Bronchial epithelial cell (primary cell): ENCODE data around the gene FBXL2. TPM values are rescaled to one million over a fixed set of nuclear protein-coding genes. Genes with fewer than 3 reads are reported as not detected.
A peak's percentile ranks its signal among the peaks of the same experiment; 100 is the strongest.
"Not testable (repeated sequence)": the region's sequence is repeated elsewhere in the genome, so short reads cannot be mapped to it uniquely, and the experiment has no call there.

ENCODE experiments used
- DNase-seq: peaks from one replicate; pipeline ENCODE4 v3.0.0-alpha.2; 2010; ENCODE audit warnings: low read depth
- FAIRE-seq: peaks from 2 replicates; lab custom pipeline; 2011; peaks lifted over from hg19 to GRCh38; lab: Jason Lieb, UNC
- H3K27me3 ChIP-seq: 2 replicates; pipeline ENCODE4 v1.5.1; 2011; ENCODE audit warnings: low read length; ENCODE audit not compliant: control insufficient read depth, insufficient read depth
- H3K36me3 ChIP-seq: 2 replicates; pipeline ENCODE4 v1.5.1; 2011; ENCODE audit warnings: low read length; ENCODE audit not compliant: control insufficient read depth, insufficient read depth
- H3K4me3 ChIP-seq: 2 replicates; pipeline ENCODE4 v1.5.1; 2011; ENCODE audit warnings: mild to moderate bottlenecking, low read depth, low read length, control low read depth
- CTCF ChIP-seq: IDR thresholded peaks from 2 replicates; pipeline ENCODE4 v1.5.1; 2011; ENCODE audit warnings: mild to moderate bottlenecking, moderate library complexity, low read length, control low read depth, inconsistent platforms; ENCODE audit not compliant: insufficient read depth, severe bottlenecking
- total RNA-seq: library from RNA; depleted of rRNA; stranded (reverse); fragments of >200 nt; gene quantifications from 2 replicates; pipeline ENCODE4 v1.2.1, GENCODE V29; 2014

Gene FBXL2
- total RNA-seq, 1 donor from 2014 or later, result 13.4 TPM

GRCh38 chr3:33315826-33316225 is 38.6 kb downstream of the FBXL2 start:
- FAIRE-seq (no peak), DNase-seq (peak; percentile 82)
- TF ChIP-seq CTCF, result no peak
- no peak overlapping the region for H3K4me3 ChIP-seq
- H3K36me3 ChIP-seq, result no peaks in the 10 kb centered on the region
- no peaks in the 10 kb centered on the region for H3K27me3 ChIP-seq

GRCh38 chr3:33317963-33318709 is 40.9 kb downstream of the FBXL2 start:
- no peaks in the 10 kb centered on the region for H3K27me3 ChIP-seq
- DNase-seq (peak; percentile 12), FAIRE-seq (no peak)
- no peak overlapping the region for H3K4me3 ChIP-seq
- H3K36me3 ChIP-seq, result no peaks in the 10 kb centered on the region
- TF ChIP-seq CTCF, result no peak

GRCh38 chr3:33318710-33319380 is 41.6 kb downstream of the FBXL2 start:
- Histone ChIP-seq H3K4me3 (no peak overlapping the region), H3K36me3 (no peaks in the 10 kb centered on the region), H3K27me3 (no peaks in the 10 kb centered on the region)
- no peak for FAIRE-seq
- no peak for TF ChIP-seq CTCF
- no peak for DNase-seq

GRCh38 chr3:33322412-33322811 is 45.2 kb downstream of the FBXL2 start:
- no peak for TF ChIP-seq CTCF
- no peaks in the 10 kb centered on the region for H3K36me3 ChIP-seq
- no peaks in the 10 kb centered on the region for H3K27me3 ChIP-seq
- H3K4me3 ChIP-seq, result no peak overlapping the region
- FAIRE-seq (no peak), DNase-seq (no peak)

GRCh38 chr3:33331414-33331813 is 54.2 kb downstream of the FBXL2 start:
- Histone ChIP-seq H3K27me3 (no peaks in the 10 kb centered on the region), H3K36me3 (peaks cover 1% of the 10 kb centered on the region), H3K4me3 (no peak overlapping the region)
- no peak for TF ChIP-seq CTCF
- FAIRE-seq (no peak), DNase-seq (no peak)

GRCh38 chr3:33334364-33334763 is 57.1 kb downstream of the FBXL2 start:
- H3K36me3 ChIP-seq, result peaks cover 1% of the 10 kb centered on the region
- FAIRE-seq (no peak), DNase-seq (no peak)
- TF ChIP-seq CTCF, result no peak
- no peaks in the 10 kb centered on the region for H3K27me3 ChIP-seq
- H3K4me3 ChIP-seq, result no peak overlapping the region

GRCh38 chr3:33338936-33339465 is 61.8 kb downstream of the FBXL2 start:
- FAIRE-seq, H3K4me3 ChIP-seq: not testable (repeated sequence)

More at GRCh38 chr3:33338936-33339465, 61.8 kb downstream of the FBXL2 start:
- H3K36me3 ChIP-seq, DNase-seq, H3K27me3 ChIP-seq: not testable (repeated sequence)
